Thymus (tissue), 11 donors: ENCODE results near the gene SRBD1. TPM values are rescaled to one million over a fixed set of nuclear protein-coding genes. Genes with fewer than 3 reads are reported as not detected.

Source experiments
- DNase-seq, 9 donors: peaks; one replicate each; pipeline ENCODE4 v3.0.0-alpha.2; 2013; ENCODE audit warnings: low spot score in 9 of 9, low read depth in 6 of 9, missing footprints in 1 of 9
- H3K27ac ChIP-seq, 2 donors: one replicate each; pipeline ENCODE4 v1.5.1; 2013; ENCODE audit warnings: control low read depth in 1 of 2, low read depth in 1 of 2, low read length in 1 of 2, mild to moderate bottlenecking in 1 of 2, moderate library complexity in 1 of 2
- H3K27me3 ChIP-seq, 2 donors: one replicate each; pipeline ENCODE4 v1.5.1; 2013; ENCODE audit warnings: low read length in 1 of 2; ENCODE audit not compliant: control insufficient read depth in 2 of 2, insufficient read depth in 1 of 2
- H3K36me3 ChIP-seq, 2 donors: one replicate each; pipeline ENCODE4 v1.5.1; 2013; ENCODE audit warnings: low read length in 1 of 2, mild to moderate bottlenecking in 1 of 2, moderate library complexity in 1 of 2; ENCODE audit not compliant: control insufficient read depth in 2 of 2, insufficient read depth in 2 of 2
- H3K4me1 ChIP-seq, 2 donors: one replicate each; pipeline ENCODE4 v1.5.1; 2013; ENCODE audit warnings: low read length in 2 of 2; ENCODE audit not compliant: control insufficient read depth in 2 of 2, insufficient read depth in 2 of 2
- H3K4me3 ChIP-seq, 2 donors: one replicate each; pipeline ENCODE4 v1.5.1; 2013; ENCODE audit warnings: low read length in 2 of 2, control low read depth in 1 of 2, mild to moderate bottlenecking in 1 of 2
- H3K9me3 ChIP-seq, 2 donors: one replicate each; pipeline ENCODE4 v1.5.1; 2013; ENCODE audit warnings: low read length in 1 of 2, mild to moderate bottlenecking in 1 of 2; ENCODE audit not compliant: control insufficient read depth in 2 of 2, insufficient read depth in 1 of 2
- WGBS: extraction: QIAGEN DNeasy Blood & Tissue Kit; methylation state at CpG from one replicate; pipeline ENCODE4 v1.1.7; 2013; 5-methylcytosine and 5-hydroxymethylcytosine counted together
- polyA plus RNA-seq: library from polyadenylated mRNA; stranded (reverse); fragments of 200-250 nt; gene quantifications from one replicate; pipeline ENCODE4 v1.2.3, GENCODE V29; 2013
- total RNA-seq: library from RNA; stranded (reverse); fragments of 120-200 nt; gene quantifications from one replicate; pipeline ENCODE4 v1.2.4, GENCODE V29; 2013
- donor health status: healthy.

SRBD1 gene
- total and polyA plus RNA-seq, 2 donors = 11.0 to 22.4 TPM

DNA sequence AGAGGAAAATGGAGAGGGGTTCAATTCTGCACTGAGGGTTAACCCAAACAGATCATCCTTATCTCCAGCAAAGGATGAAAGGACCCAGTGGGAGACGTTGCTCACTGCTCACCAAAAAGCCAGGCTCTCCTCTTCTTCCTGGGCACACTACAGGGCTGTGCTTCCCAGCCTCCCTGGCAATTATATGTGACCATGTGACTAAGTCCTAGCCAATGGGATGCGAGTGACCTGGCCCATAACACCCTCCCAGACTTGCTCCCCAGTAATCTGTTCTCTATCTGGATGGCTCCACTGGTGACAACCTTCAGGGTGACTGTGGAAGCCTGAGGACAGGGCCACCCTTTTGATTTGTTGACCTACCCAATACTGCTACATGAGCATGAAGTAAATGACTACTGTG lies 29.5 kb upstream of the SRBD1 start:
- Histone ChIP-seq H3K4me1 (peaks cover 0 to 6% of the 10 kb centered on the region in 2 donors), H3K36me3 (no peaks in the 10 kb centered on the region), H3K27me3 (peaks cover 5 to 19% of the 10 kb centered on the region in 2 donors), H3K4me3 (no peak overlapping the region), H3K9me3 (no peaks in the 10 kb centered on the region), H3K27ac (no peak overlapping the region)
- DNase-seq = no peak
- WGBS = 95% methylated on average over 2 of the region's 2 CpGs

DNA sequence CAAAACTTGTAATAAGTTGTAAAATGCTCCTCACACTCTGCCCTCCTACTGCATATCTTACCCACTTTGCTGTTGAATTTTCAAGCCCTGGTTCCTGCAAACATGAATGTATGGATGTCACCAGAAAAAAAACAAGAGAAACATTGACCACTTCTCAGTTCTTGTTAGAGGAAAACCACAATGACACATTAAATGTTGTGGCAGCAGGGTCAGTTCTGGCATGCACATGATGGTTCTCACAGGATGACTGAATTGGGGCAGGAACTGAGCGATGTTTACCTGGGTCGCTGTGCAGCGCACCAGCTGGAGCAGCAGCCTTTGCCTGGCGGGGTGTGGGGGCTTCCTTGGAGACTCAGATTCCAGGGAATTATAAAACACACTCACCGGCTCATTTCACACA lies 26.4 kb upstream of the SRBD1 start:
- DNase-seq = no peak
- Histone ChIP-seq H3K9me3 (no peaks in the 10 kb centered on the region), H3K27ac (no peak overlapping the region), H3K4me1 (no peaks in the 10 kb centered on the region), H3K27me3 (peaks cover 2 to 3% of the 10 kb centered on the region in 2 donors), H3K36me3 (no peaks in the 10 kb centered on the region), H3K4me3 (no peak overlapping the region)
- 45% methylated on average over 5 of the region's 5 CpGs for WGBS

GRCh38 chr2:45636008-45636407 lies 24.9 kb upstream of the SRBD1 start:
- H3K27ac ChIP-seq = no peak overlapping the region
- 98% methylated on average over 5 of the region's 5 CpGs for WGBS
- no peak overlapping the region for H3K4me3 ChIP-seq
- H3K9me3 ChIP-seq = no peaks in the 10 kb centered on the region
- no peaks in the 10 kb centered on the region for H3K36me3 ChIP-seq
- no peaks in the 10 kb centered on the region for H3K27me3 ChIP-seq
- no peaks in the 10 kb centered on the region for H3K4me1 ChIP-seq
- DNase-seq = no peak

DNA sequence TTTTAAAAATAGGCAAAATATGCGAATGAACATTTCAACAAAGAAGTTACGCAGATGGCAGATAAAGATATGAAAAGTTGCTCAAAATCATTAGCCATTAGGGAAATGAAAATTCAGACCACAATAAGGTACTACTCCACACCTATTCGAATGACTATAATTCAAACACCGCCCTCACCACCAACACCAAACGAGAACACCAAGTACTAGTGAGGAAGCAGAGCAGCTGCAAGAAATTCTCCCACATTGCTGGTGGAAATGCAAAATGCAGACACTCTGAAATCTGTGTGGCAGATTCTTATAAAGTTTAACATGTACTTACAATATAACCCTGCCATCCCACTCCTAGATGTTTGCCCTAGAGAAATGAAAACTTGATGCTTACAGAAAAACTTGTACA lies 23.2 kb upstream of the SRBD1 start:
- Histone ChIP-seq H3K4me1 (no peaks in the 10 kb centered on the region), H3K9me3 (no peaks in the 10 kb centered on the region), H3K27ac (no peak overlapping the region), H3K4me3 (no peak overlapping the region), H3K36me3 (no peaks in the 10 kb centered on the region), H3K27me3 (no peaks in the 10 kb centered on the region)
- DNase-seq = no peak
- 96% methylated on average over 5 of the region's 5 CpGs for WGBS

GRCh38 chr2:45631955-45632354 lies 20.9 kb upstream of the SRBD1 start:
- WGBS = 94% methylated on average over 3 of the region's 3 CpGs
- Histone ChIP-seq H3K4me1 (no peaks in the 10 kb centered on the region), H3K9me3 (no peaks in the 10 kb centered on the region), H3K4me3 (no peak overlapping the region), H3K27ac (no peak overlapping the region), H3K27me3 (no peaks in the 10 kb centered on the region), H3K36me3 (no peaks in the 10 kb centered on the region)
- DNase-seq = no peak

DNA sequence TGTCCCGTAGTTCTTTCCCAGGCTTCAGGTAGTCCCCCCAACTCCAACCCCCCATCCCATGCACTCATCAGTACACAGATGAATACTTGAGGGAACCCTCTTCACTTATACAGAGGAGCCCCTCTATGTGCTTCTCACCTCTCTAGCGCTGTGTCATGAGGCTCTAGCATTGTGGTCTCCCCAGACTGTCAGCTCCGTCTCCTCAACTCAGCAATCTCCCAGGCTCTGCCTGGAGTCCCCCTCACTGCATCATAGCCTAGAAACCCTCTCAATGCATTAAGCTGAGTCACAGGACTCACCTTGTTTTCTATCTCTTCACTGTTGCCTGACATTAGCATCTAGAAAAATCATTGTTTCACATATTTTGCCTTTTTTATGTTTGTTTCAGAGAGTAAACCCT lies 20.3 kb upstream of the SRBD1 start:
- no peak for DNase-seq
- Histone ChIP-seq H3K36me3 (no peaks in the 10 kb centered on the region), H3K27ac (no peak overlapping the region), H3K27me3 (no peaks in the 10 kb centered on the region), H3K9me3 (no peaks in the 10 kb centered on the region), H3K4me1 (no peaks in the 10 kb centered on the region), H3K4me3 (no peak overlapping the region)
- 98% methylated on average over 3 of the region's 3 CpGs for WGBS

- no peak for DNase-seq
- H3K27ac ChIP-seq = no peak overlapping the region
- WGBS = 99% methylated on average over 1 of the region's 1 CpG
Measured at GRCh38 chr2:45629971-45630370, 18.9 kb upstream of the SRBD1 start.

DNA sequence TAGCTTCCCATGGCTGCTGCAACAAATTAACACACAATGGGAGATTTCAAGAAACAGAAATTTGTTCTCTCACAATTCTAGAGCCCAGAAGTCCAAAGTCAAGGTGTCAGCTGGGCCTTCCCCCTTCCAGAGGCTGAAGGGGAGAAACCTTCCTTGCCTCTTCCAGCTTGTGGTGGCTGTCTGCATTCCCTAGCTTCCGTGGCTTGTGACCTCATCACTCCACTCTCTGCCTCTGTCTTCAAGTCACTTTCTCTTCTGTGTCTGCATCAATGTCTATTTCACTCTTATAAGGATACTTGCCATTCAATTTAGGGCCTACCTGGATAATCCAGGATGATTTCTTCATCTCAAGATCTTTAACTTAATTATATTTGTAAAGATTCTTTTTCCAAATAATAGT lies 16.8 kb upstream of the SRBD1 start:
- WGBS = 96% methylated on average over 1 of the region's 1 CpG
- no peaks in the 10 kb centered on the region for H3K9me3 ChIP-seq
- no peaks in the 10 kb centered on the region for H3K4me1 ChIP-seq
- H3K4me3 ChIP-seq = no peak overlapping the region
- H3K36me3 ChIP-seq = no peaks in the 10 kb centered on the region
- no peak for DNase-seq
- no peaks in the 10 kb centered on the region for H3K27me3 ChIP-seq
- no peak overlapping the region for H3K27ac ChIP-seq

More at GRCh38 chr2:45629971-45630370, 18.9 kb upstream of the SRBD1 start:
- H3K9me3 ChIP-seq = no peaks in the 10 kb centered on the region
- H3K36me3 ChIP-seq = no peaks in the 10 kb centered on the region
- no peaks in the 10 kb centered on the region for H3K4me1 ChIP-seq
- no peaks in the 10 kb centered on the region for H3K27me3 ChIP-seq
- no peak overlapping the region for H3K4me3 ChIP-seq

DNA sequence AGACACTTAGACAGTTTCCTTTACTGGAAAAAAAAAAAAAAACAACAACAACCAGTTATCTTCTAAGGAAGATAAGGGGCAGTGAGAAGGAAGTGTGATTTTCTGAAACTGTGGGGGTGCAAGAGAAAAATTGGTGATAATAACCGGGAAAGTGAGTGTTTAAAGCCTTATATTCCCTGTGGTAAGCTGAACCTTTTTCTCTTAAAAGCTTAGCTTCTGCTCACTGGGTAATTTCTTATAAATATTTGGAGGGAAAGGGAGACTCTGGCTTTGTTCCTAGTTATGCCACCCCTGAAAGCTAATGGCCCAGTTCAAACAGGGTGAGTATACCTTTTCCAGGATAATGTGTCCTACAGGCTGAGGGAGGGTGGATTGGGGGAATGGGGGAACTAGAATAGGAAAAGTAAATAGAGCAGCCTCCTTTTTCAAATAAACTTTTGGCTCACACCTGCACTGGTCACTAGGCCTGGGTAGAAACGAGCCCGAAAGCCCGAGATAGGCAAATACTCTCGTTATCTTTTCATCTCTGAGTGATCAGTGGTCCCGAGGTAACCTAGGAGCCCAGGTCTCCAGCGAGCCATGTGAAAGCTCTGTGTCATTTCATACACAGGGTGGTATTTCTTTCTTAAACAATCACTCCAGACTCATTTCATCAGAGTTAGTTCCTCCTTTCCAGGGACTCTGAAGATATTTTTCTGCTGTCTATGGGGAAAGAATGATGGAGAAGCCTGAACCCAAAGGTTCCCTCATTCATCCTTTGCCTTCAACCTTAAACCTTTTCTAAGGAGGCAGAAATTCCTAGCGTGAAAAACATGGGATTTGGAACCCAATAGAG lies 15.5 kb upstream of the SRBD1 start:
- Histone ChIP-seq H3K27me3 (no peaks in the 10 kb centered on the region), H3K27ac (no peak overlapping the region), H3K4me1 (no peaks in the 10 kb centered on the region), H3K36me3 (no peaks in the 10 kb centered on the region), H3K4me3 (no peak overlapping the region), H3K9me3 (no peaks in the 10 kb centered on the region)
- 93% methylated on average over 8 of the region's 8 CpGs for WGBS
- DNase-seq = no peak
